Astrocyte of the cerebellum (primary cell): ENCODE measurements around the gene DMAC2L.

Experiments
- DNase-seq: peaks from one replicate; pipeline ENCODE4 v3.0.0-alpha.2; 2011; ENCODE audit warnings: low read depth
- H3K4me3 ChIP-seq: 2 replicates; pipeline ENCODE4 v1.5.1; 2011; ENCODE audit warnings: mild to moderate bottlenecking, low read depth, low read length, moderate library complexity
- in situ Hi-C: cut with HindIII; loops from 2 replicates; pipeline ENCODE4 v1.10.0; 2017; ENCODE audit warnings: low sequenced_read_pairs
- TF ChIP-seq, protein P1 (sequence below): IDR thresholded peaks from 2 replicates; pipeline ENCODE4 v1.5.1; 2012; ENCODE audit warnings: low read length, low read depth, moderate library complexity, mild to moderate bottlenecking; ENCODE audit errors: missing control alignments

Gene DMAC2L

DNA sequence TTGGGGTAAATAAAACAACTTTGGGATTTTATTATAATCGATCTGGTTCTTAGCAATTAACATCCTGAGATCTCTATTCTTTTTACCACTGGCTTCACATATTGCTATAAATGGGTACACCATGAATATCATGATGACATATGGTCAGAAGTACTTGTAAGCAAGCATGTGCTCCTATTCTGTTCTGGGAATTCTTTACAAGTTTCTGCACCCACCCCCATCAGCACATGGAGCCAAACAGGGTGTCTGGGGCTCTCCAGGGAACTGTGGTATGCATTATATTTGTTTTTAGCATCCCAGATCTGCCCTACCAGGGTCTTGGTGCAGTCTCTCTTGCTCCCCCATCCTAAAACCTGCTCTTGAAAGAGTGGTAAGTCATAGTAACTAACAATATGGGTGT, 31.3 kb downstream of the DMAC2L start:
- in situ Hi-C loops: no loop called here
- TF ChIP-seq, protein P1, sequence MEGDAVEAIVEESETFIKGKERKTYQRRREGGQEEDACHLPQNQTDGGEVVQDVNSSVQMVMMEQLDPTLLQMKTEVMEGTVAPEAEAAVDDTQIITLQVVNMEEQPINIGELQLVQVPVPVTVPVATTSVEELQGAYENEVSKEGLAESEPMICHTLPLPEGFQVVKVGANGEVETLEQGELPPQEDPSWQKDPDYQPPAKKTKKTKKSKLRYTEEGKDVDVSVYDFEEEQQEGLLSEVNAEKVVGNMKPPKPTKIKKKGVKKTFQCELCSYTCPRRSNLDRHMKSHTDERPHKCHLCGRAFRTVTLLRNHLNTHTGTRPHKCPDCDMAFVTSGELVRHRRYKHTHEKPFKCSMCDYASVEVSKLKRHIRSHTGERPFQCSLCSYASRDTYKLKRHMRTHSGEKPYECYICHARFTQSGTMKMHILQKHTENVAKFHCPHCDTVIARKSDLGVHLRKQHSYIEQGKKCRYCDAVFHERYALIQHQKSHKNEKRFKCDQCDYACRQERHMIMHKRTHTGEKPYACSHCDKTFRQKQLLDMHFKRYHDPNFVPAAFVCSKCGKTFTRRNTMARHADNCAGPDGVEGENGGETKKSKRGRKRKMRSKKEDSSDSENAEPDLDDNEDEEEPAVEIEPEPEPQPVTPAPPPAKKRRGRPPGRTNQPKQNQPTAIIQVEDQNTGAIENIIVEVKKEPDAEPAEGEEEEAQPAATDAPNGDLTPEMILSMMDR: no peak
- no peak overlapping the region for H3K4me3 ChIP-seq
- no peak for DNase-seq

- no peak overlapping the region for H3K4me3 ChIP-seq
- TF ChIP-seq, protein P1: no peak
- no peak for DNase-seq
- in situ Hi-C loops: no loop called here
Observed at GRCh38 chr14:50344116-50344775, 32.1 kb downstream of the DMAC2L start.

- TF ChIP-seq, protein P1: no peak
- DNase-seq: no peak
- in situ Hi-C loops: no loop called here
- no peak overlapping the region for H3K4me3 ChIP-seq
Observed at GRCh38 chr14:50344876-50345563, 32.9 kb downstream of the DMAC2L start.

DNA sequence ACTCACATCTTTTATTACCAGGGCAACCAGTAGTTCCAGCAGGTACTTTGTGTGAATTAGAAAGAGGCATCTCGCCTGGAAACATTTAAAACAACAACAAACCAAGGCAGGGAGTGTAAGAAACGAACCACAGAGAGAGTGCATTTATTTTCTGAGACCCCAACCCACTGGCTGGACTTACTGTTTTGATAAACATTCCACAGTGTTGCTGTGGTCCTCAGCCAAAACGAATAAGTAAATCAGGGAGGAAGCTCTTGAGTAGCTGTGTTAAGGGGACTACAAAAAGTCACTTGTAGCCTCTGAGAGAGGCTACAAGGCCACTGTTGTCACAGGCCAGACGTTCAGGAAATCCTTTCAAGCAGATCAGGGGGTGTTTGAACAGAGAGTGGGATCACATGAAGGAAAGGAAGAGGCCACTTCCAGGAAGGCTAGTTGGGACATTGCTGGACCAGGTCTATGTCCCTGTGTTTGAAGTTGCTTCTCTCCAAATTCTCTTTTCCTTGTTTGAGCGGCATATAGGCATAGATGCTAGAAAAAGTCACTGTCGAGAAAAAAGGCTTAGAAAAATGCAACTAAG, 33.8 kb downstream of the DMAC2L start:
- TF ChIP-seq, protein P1: no peak
- in situ Hi-C loops: no loop called here
- DNase-seq: no peak
- no peak overlapping the region for H3K4me3 ChIP-seq

DNA sequence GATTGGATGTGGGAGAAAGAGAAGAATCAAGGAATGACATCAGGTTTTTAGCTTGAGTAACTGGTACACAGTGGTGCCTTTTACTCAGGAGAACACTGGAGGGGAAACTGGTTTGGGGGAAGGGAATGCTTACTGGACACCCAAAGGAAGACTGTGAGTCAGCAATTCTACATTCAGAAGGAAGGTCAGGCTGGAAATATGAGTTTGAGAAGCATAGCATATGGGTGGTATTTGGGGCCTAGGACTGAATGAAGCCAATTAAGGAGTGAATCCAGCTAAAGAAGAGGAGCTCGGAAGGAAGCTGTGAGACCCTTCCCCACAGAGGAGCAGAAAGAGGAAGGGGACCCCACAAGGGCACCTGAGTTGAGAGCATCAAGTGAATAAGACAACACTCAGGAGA, 35.4 kb downstream of the DMAC2L start:
- H3K4me3 ChIP-seq: no peak overlapping the region
- in situ Hi-C loops: no loop called here
- TF ChIP-seq, protein P1: no peak
- no peak for DNase-seq

GRCh38 chr14:50348933-50349332, 36.8 kb downstream of the DMAC2L start:
- DNase-seq: no peak
- in situ Hi-C loops: no loop called here
- TF ChIP-seq, protein P1: no peak
- no peak overlapping the region for H3K4me3 ChIP-seq
